KMS-11 (cell line): Measurements from ENCODE around the gene REN.

Source experiments
- H2AFZ ChIP-seq: fragments of 200-600 bp; sonication (generic); 2 replicates; pipeline ENCODE4 v1.6.1; 2016; ENCODE audit warnings: antibody characterized with exemption, mixed run types, low read depth
- H3K27ac ChIP-seq: fragments of 200-600 bp; sonication (generic); 2 replicates; pipeline ENCODE4 v1.6.1; 2016; ENCODE audit warnings: mild to moderate bottlenecking, mixed run types
- H3K27me3 ChIP-seq: fragments of 200-600 bp; sonication (generic); 2 replicates; pipeline ENCODE4 v1.6.1; 2017; ENCODE audit warnings: mild to moderate bottlenecking, low read depth, mixed run types, moderate library complexity; ENCODE audit not compliant: insufficient read depth
- H3K36me3 ChIP-seq: fragments of 200-600 bp; sonication (generic); 2 replicates; pipeline ENCODE4 v1.6.1; 2017; ENCODE audit warnings: mild to moderate bottlenecking, mixed run types; ENCODE audit not compliant: insufficient read depth
- H3K4me1 ChIP-seq: fragments of 200-600 bp; sonication (generic); 2 replicates; pipeline ENCODE4 v1.6.1; 2016; ENCODE audit warnings: mild to moderate bottlenecking, low read depth, mixed run types; ENCODE audit not compliant: poor library complexity, severe bottlenecking
- H3K4me2 ChIP-seq: fragments of 200-600 bp; sonication (generic); 2 replicates; pipeline ENCODE4 v1.7.0; 2016; ENCODE audit warnings: mild to moderate bottlenecking, mixed run types
- H3K4me3 ChIP-seq: fragments of 200-600 bp; sonication (generic); IDR thresholded peaks from 2 replicates; pipeline ENCODE4 v1.6.1; 2017; ENCODE audit warnings: low read depth, low read length, mixed read lengths; ENCODE audit not compliant: insufficient read depth
- H3K79me2 ChIP-seq: fragments of 200-600 bp; sonication (generic); 2 replicates; pipeline ENCODE4 v1.6.1; 2016; ENCODE audit warnings: low read depth, mixed run types; ENCODE audit not compliant: insufficient read depth
- H3K9ac ChIP-seq: fragments of 200-600 bp; sonication (generic); 2 replicates; pipeline ENCODE4 v1.6.1; 2016; ENCODE audit warnings: mild to moderate bottlenecking, mixed run types
- H4K20me1 ChIP-seq: fragments of 200-600 bp; sonication (generic); 2 replicates; pipeline ENCODE4 v1.6.1; 2016; ENCODE audit warnings: mild to moderate bottlenecking, mixed run types; ENCODE audit not compliant: insufficient read depth
- CTCF ChIP-seq: fragments of 200-600 bp; sonication (generic); conservative IDR thresholded peaks from 2 replicates; pipeline ENCODE4 v1.6.1; 2017; ENCODE audit warnings: low read depth, mild to moderate bottlenecking, antibody characterized with exemption, low read length, moderate library complexity, mixed read lengths

REN gene

DNA sequence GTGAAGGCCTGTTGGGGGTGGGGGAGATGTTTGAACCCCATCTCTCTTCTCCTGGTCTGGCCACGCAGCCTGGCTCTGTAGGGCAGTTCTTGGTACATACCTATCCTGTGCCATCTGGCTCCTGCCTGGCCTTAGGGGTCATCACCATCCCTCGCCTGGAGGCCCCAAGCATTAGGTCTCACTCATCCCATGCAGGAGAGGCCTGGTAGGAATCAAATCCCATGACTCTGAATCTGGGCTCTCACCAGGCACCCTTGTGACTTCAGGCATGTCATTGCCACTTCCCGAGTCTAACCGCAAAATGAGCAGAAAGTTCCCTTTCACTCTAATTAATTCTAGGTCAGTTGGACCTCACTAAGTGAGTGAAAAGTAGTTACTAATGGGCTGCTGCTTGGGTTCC, 51.5 kb downstream of the REN start:
- TF ChIP-seq CTCF = no peak
- no peaks in the 10 kb centered on the region for H3K4me1 ChIP-seq
- H3K4me3 ChIP-seq = no peak overlapping the region
- no peaks in the 10 kb centered on the region for H4K20me1 ChIP-seq
- H3K9ac ChIP-seq = no peak overlapping the region
- H3K36me3 ChIP-seq = no peaks in the 10 kb centered on the region
- no peak overlapping the region for H3K27ac ChIP-seq
- H2AFZ ChIP-seq = no peak overlapping the region
- no peaks in the 10 kb centered on the region for H3K79me2 ChIP-seq
- no peaks in the 10 kb centered on the region for H3K27me3 ChIP-seq
- no peak overlapping the region for H3K4me2 ChIP-seq

DNA sequence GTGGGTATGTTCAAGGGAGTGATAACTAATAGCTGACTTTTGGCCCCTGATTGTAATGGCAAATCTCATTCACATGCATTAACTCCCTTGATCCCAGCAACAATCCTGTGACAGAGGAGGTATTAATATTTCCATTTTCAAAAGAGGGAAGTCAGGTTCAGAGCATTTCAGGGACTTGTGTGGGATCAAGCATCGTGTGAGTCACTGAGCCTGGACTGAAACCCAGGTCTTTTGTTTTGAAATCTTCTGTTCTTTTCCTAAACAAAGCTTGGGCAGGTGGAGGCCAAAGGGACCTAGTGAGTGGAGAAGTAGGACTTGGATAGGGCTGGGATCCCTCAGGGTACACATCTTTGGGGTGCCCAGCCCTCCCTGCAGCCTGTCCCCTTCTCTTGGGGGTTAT, 52.2 kb downstream of the REN start:
- Histone ChIP-seq H3K4me2 (no peak overlapping the region), H3K36me3 (no peaks in the 10 kb centered on the region), H2AFZ (no peak overlapping the region), H3K4me1 (no peaks in the 10 kb centered on the region), H3K79me2 (no peaks in the 10 kb centered on the region), H3K27me3 (no peaks in the 10 kb centered on the region), H4K20me1 (no peaks in the 10 kb centered on the region), H3K9ac (no peak overlapping the region), H3K27ac (no peak overlapping the region), H3K4me3 (no peak overlapping the region)
- no peak for TF ChIP-seq CTCF

- Histone ChIP-seq H3K4me2 (no peak overlapping the region), H3K79me2 (no peaks in the 10 kb centered on the region), H4K20me1 (no peaks in the 10 kb centered on the region), H3K27ac (no peak overlapping the region), H3K36me3 (no peaks in the 10 kb centered on the region), H3K4me3 (no peak overlapping the region), H3K9ac (no peak overlapping the region), H2AFZ (no peak overlapping the region), H3K27me3 (no peaks in the 10 kb centered on the region), H3K4me1 (no peaks in the 10 kb centered on the region)
- TF ChIP-seq CTCF = no peak
These were observed 53.0 kb downstream of the REN start for GRCh38 chr1:204112876-204113730.

DNA sequence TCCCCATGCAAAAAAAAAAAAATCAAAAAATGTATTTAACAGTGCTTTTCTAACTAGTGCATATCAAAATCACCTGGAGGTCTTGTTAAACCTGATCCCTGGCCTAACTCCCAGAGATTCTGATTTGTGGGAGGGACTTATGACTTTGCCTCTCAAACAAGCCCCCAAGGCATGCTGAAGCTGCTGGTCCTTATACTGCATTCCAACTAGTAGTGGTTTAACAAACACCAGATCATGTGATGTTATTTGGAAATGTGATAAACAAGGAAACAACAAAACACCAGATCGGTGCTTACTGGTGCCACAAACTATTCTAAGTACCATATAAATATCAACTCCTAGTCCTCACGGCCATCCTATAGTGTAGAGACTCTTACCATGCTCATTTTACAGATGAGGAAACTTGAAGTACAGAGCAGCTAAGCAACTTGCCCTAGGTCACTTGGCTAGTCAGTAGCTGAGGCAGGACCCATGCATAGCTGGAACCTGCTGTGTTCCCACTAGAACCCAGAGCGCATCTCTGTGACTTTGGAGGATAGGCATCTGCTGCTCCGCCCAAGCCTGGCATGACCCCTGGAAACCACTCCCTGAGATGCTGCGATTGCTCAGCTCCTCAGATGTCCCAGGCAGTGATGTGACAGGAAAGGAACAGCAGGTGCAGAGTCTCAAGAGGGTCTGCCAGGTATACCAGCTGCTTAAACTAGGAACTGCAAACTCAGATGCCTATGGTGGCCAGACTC, 55.1 kb downstream of the REN start:
- Histone ChIP-seq H3K4me1 (no peaks in the 10 kb centered on the region), H3K4me2 (no peak overlapping the region), H3K4me3 (no peak overlapping the region), H3K27me3 (no peaks in the 10 kb centered on the region), H3K79me2 (no peaks in the 10 kb centered on the region), H3K9ac (no peak overlapping the region), H4K20me1 (no peaks in the 10 kb centered on the region), H3K27ac (no peak overlapping the region), H2AFZ (no peak overlapping the region), H3K36me3 (no peaks in the 10 kb centered on the region)
- no peak for TF ChIP-seq CTCF
